Ovary (tissue), 9 donors: Measurements from ENCODE around the gene PNPO. TPM values are rescaled to one million over a fixed set of nuclear protein-coding genes. Genes with fewer than 3 reads are reported as not detected.
A peak's percentile ranks its signal among the peaks of the same experiment; 100 is the strongest.

Experiments used
- DNase-seq, 5 donors: peaks; one replicate each; pipeline ENCODE4 v3.0.0-alpha.2; 2019 to 2020
- H3K27ac ChIP-seq, 2 donors: fragments of 200-600 bp; one replicate each; pipeline versions ENCODE4 v1.5.1 to v1.8.0; 2019 to 2022
- H3K27me3 ChIP-seq: fragments of 200-600 bp; one replicate; pipeline ENCODE4 v1.8.0; 2022
- H3K36me3 ChIP-seq: fragments of 200-600 bp; sonication (generic); one replicate; pipeline ENCODE4 v1.5.1; 2019
- H3K4me1 ChIP-seq: one replicate; pipeline ENCODE4 v1.8.1; 2013; ENCODE audit warnings: mild to moderate bottlenecking, moderate library complexity; ENCODE audit not compliant: insufficient read depth
- H3K4me3 ChIP-seq: fragments of 200-600 bp; sonication (generic); one replicate; pipeline ENCODE4 v1.5.1; 2017
- H3K9me3 ChIP-seq, 2 donors: fragments of 200-600 bp in 1 of 2; sonication (generic) in 1 of 2; one replicate each; pipeline versions ENCODE4 v1.5.1 to v1.8.1; 2013 to 2019; ENCODE audit warnings: mild to moderate bottlenecking in 1 of 2, moderate library complexity in 1 of 2
- EP300 ChIP-seq: sonication (generic); formaldehyde crosslinking; IDR thresholded peaks from one replicate; pipeline ENCODE4 v1.6.1; 2017; ENCODE audit warnings: antibody characterized with exemption
- POLR2A ChIP-seq: fragments of 450-650 bp; IDR thresholded peaks from one replicate; pipeline ENCODE4 v1.6.1; 2017; ENCODE audit warnings: antibody characterized with exemption, mild to moderate bottlenecking, moderate library complexity
- WGBS, 3 donors: extraction: QIAGEN DNeasy Blood & Tissue Kit in 1 of 3; methylation state at CpG; one replicate each; pipeline versions ENCODE4 v1.1.5 to v1.1.7; 2013 to 2017; 5-methylcytosine and 5-hydroxymethylcytosine counted together
- intact Hi-C, 4 donors: fragments of 100-400 bp; cut with DNase I; formaldehyde crosslinking; loops; one replicate each; pipeline versions ENCODE4 v1.11.0 to v1.15.1; 2022 to 2023
- polyA plus RNA-seq, 2 donors: library from polyadenylated mRNA; stranded (reverse); fragments of 200-250 nt in 1 of 2; fragments of 350-450 nt in 1 of 2; fragmentation: Illumina TruSeq in 1 of 2; extraction: RNeasy Lipid Tissue Mini Kit (QIAGEN cat#74804) in 1 of 2; gene quantifications; one replicate each; pipeline ENCODE4 v1.2.3, GENCODE V29; 2013 to 2014
- total RNA-seq, 7 donors: library from RNA; depleted of rRNA in 2 of 7; stranded (reverse); fragments of >200 nt in 2 of 7; fragmentation: NEBNext Ultra II Directional in 3 of 7; extraction: Animal tissue kit (Norgen Biotek cat#: 25700) in 3 of 7; gene quantifications; one replicate each; pipeline versions ENCODE4 v1.1.0 to v1.2.4, GENCODE V29; 2016 to 2023
- TF ChIP-seq, protein P1 (sequence below), 3 donors: fragments of 450-650 bp in 2 of 3; fragments of 200-600 bp in 1 of 3; IDR thresholded peaks; one replicate each; pipeline versions ENCODE4 v1.5.1 to v1.8.0; 2016 to 2022; ENCODE audit warnings: antibody characterized with exemption in 3 of 3, mild to moderate bottlenecking in 1 of 3
- donor health status: DM: no; HTN: no; CAD: no; lungs with moderate emphysema.
- donor health status: DM: no; HTN: no; CAD: no.
- donor health status: Bipolar disorder and iron deficiency.
- donor health status: DM: yes; HTN: yes; CAD: no.
- donor health status: DM: no; HTN: no; CAD: no.
- donor health status: DM: yes; HTN: yes; CAD: no.

Gene PNPO
- total and polyA plus RNA-seq, 9 donors: 6.1 to 32.4 (median 21.8) TPM

DNA sequence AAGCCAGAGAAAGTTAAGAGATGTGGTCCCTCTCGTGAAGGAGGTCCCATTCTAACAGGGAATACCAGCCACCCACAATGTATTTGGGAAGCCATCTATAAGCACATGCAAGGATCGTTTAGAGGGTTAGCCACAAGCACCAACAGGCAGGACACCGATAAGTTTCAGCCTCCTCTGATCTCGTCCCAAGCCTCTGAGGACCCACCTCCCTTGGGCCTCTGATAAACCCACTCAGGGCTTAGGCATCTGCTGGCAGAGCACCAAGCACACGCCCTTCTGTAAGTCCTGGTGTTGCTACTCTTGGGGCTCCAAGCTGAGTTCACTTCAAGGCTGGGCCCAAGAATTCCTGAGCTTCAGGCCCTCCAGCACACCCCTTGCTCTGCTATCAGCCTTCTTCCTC, 5.4 kb upstream of the PNPO start:
- TF ChIP-seq POLR2A (no peak), EP300 (no peak)
- TF ChIP-seq, protein P1, sequence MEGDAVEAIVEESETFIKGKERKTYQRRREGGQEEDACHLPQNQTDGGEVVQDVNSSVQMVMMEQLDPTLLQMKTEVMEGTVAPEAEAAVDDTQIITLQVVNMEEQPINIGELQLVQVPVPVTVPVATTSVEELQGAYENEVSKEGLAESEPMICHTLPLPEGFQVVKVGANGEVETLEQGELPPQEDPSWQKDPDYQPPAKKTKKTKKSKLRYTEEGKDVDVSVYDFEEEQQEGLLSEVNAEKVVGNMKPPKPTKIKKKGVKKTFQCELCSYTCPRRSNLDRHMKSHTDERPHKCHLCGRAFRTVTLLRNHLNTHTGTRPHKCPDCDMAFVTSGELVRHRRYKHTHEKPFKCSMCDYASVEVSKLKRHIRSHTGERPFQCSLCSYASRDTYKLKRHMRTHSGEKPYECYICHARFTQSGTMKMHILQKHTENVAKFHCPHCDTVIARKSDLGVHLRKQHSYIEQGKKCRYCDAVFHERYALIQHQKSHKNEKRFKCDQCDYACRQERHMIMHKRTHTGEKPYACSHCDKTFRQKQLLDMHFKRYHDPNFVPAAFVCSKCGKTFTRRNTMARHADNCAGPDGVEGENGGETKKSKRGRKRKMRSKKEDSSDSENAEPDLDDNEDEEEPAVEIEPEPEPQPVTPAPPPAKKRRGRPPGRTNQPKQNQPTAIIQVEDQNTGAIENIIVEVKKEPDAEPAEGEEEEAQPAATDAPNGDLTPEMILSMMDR (IDR thresholded peaks at IDR 0.05): no peak
- intact Hi-C loops: no loop called here
- H3K27ac ChIP-seq: no peak overlapping the region
- H3K9me3 ChIP-seq: no peaks in the 10 kb centered on the region
- no peak overlapping the region for H3K4me3 ChIP-seq
- H3K27me3 ChIP-seq: no peaks in the 10 kb centered on the region
- WGBS, 3 donors: 56 to 76% (median 67%) methylated on average over 5 of the region's 5 CpGs
- no peak for DNase-seq
- H3K4me1 ChIP-seq: peaks cover 3% of the 10 kb centered on the region
- no peaks in the 10 kb centered on the region for H3K36me3 ChIP-seq

- H3K27ac ChIP-seq: no peak overlapping the region
Observed at GRCh38 chr17:47937941-47938340, 3.4 kb upstream of the PNPO start.

DNA sequence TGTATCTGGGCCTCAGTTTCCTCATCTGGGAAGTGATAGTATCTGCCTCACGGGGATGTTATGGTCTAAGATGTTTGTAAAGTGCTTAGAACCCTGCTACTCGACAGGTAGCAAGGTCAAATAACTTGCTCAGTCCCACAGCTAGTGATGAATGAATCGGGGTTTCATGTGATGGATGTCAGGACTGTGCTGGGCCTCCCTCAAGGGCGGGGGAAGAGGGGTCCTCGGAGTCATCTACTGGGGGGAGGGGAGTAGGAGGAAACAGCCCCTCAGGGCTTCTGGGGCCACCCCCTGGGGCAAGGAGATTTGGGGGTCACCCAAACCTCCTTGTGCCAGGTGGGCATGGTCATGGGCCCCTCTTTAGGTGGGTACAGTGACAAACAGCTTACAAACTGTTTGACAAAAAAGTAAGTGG, 732 bp downstream of the PNPO start:
- TF ChIP-seq, protein P1 (IDR thresholded peaks at IDR 0.05): no peak
- no peak for TF ChIP-seq EP300
- Histone ChIP-seq H3K27ac (peak overlapping the region in 1 of 2 donors; percentile 61), H3K9me3 (no peaks in the 10 kb centered on the region), H3K27me3 (no peaks in the 10 kb centered on the region), H3K4me1 (peaks cover 6% of the 10 kb centered on the region), H3K36me3 (no peaks in the 10 kb centered on the region), H3K4me3 (peak overlapping the region; percentile 82)
- WGBS, 3 donors: 4 to 11% (median 4%) methylated on average over 5 of the region's 5 CpGs
- intact Hi-C loops: loop anchor here in 1 of 4 donors (10.0 kb wide), 1 partner anchor 47 kb away; the partner anchor contains the start of gene SP2
- DNase-seq: no peak

More at GRCh38 chr17:47937941-47938340, 3.4 kb upstream of the PNPO start:
- TF ChIP-seq POLR2A (no peak), EP300 (no peak)
- TF ChIP-seq, protein P1 (IDR thresholded peaks at IDR 0.05): no peak
- H3K27me3 ChIP-seq: no peaks in the 10 kb centered on the region
- WGBS, 3 donors: 87 to 94% (median 93%) methylated on average over 5 of the region's 5 CpGs
- intact Hi-C loops: no loop called here
- H3K4me1 ChIP-seq: peaks cover 6% of the 10 kb centered on the region
- H3K9me3 ChIP-seq: no peaks in the 10 kb centered on the region
- no peak overlapping the region for H3K4me3 ChIP-seq
- no peak for DNase-seq
- no peaks in the 10 kb centered on the region for H3K36me3 ChIP-seq

DNA sequence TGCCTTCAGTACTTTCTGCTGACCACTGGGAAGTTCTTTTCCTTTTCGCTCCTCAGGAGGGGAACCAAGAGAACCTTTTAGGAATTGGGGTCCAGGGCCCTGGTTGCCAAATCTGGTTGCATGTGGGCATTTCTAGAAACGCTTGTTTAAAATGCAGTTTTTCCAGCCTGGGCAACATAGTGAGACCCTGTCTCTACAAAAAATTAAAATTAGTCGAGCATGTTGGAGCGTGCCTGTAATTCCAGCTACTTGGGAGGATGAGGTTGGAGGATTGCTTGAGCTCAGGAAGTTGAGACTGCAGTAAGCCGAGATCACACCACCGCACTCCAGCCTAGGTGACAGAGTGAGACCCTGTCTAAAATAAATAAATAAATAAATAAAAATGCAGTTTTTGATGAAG, 1.2 kb downstream of the PNPO start:
- Histone ChIP-seq H3K27me3 (no peaks in the 10 kb centered on the region), H3K27ac (no peak overlapping the region), H3K9me3 (no peaks in the 10 kb centered on the region), H3K4me1 (peaks cover 6% of the 10 kb centered on the region), H3K36me3 (no peaks in the 10 kb centered on the region), H3K4me3 (no peak overlapping the region)
- TF ChIP-seq POLR2A: no peak
- TF ChIP-seq, protein P1 (IDR thresholded peaks at IDR 0.05): no peak
- DNase-seq: no peak
- WGBS, 3 donors: 72 to 73% (median 73%) methylated on average over 6 of the region's 6 CpGs
- intact Hi-C loops: loop anchor here in 1 of 4 donors (10.0 kb wide), 1 partner anchor 48 kb away; the partner anchor contains the start of gene SP2
